ENCODE measurements around the gene ZNF595. TPM values are rescaled to one million over a fixed set of nuclear protein-coding genes. Genes with fewer than 3 reads are reported as not detected.
A peak's percentile ranks its signal among the peaks of the same experiment; 100 is the strongest.

ZNF595 gene
- total RNA-seq, 1 donor from 2014 or later, result 9.5 TPM

- Mint-ChIP-seq H3K36me3 (ENCODE audit: low read depth) (peaks cover 33% of the 10 kb centered on the region), H3K4me3 (peak within 1 kb of the TSS; percentile 100), H3K4me1 (peaks cover 20% of the 10 kb centered on the region), H3K27ac (ENCODE audit: unreplicated experiment) (peak within 1 kb of the TSS; percentile 100), H3K9me3 (peaks cover 15% of the 10 kb centered on the region), H3K27me3 (ENCODE audit: low read depth) (peaks cover 11% of the 10 kb centered on the region)
- DNase-seq (ENCODE audit: low read depth, low spot score), result peak; percentile 90
- no peak for TF ChIP-seq CTCF (conservative IDR thresholded peaks at IDR 0.05)
These were observed 71.4 kb downstream of the ZNF595 start, which contains the start of gene ZNF718 for GRCh38 chr4:124275-125081. ZNF718 (plus strand) TSS chr4:124501; CDS start chr4:124671, 170 bp downstream.

- H3K9me3 Mint-ChIP-seq, result peaks cover 15% of the 10 kb centered on the region
- peaks cover 33% of the 10 kb centered on the region for H3K36me3 Mint-ChIP-seq (ENCODE audit: low read depth)
- peak overlapping the region; percentile 100 for H3K4me3 Mint-ChIP-seq
- DNase-seq (ENCODE audit: low read depth, low spot score), result no peak
- H3K4me1 Mint-ChIP-seq, result peaks cover 20% of the 10 kb centered on the region
- peak overlapping the region; percentile 100 for H3K27ac Mint-ChIP-seq (ENCODE audit: unreplicated experiment)
- no peak for TF ChIP-seq CTCF (conservative IDR thresholded peaks at IDR 0.05)
- H3K27me3 Mint-ChIP-seq (ENCODE audit: low read depth), result peaks cover 11% of the 10 kb centered on the region
These were observed 72.1 kb downstream of the ZNF595 start for GRCh38 chr4:125091-125771.

- peaks cover 20% of the 10 kb centered on the region for H3K4me1 Mint-ChIP-seq
- DNase-seq (ENCODE audit: low read depth, low spot score), result no peak
- peaks cover 11% of the 10 kb centered on the region for H3K27me3 Mint-ChIP-seq (ENCODE audit: low read depth)
- peak overlapping the region; percentile 100 for H3K27ac Mint-ChIP-seq (ENCODE audit: unreplicated experiment)
- peaks cover 15% of the 10 kb centered on the region for H3K9me3 Mint-ChIP-seq
- no peak for TF ChIP-seq CTCF (conservative IDR thresholded peaks at IDR 0.05)
- peaks cover 33% of the 10 kb centered on the region for H3K36me3 Mint-ChIP-seq (ENCODE audit: low read depth)
- H3K4me3 Mint-ChIP-seq, result peak overlapping the region; percentile 100
These were observed 72.7 kb downstream of the ZNF595 start for GRCh38 chr4:125833-126232.

GRCh38 chr4:132483-132882, 79.4 kb downstream of the ZNF595 start:
- Mint-ChIP-seq H3K27me3 (ENCODE audit: low read depth) (peaks cover 3% of the 10 kb centered on the region), H3K36me3 (ENCODE audit: low read depth) (peaks cover 36% of the 10 kb centered on the region)
- DNase-seq (ENCODE audit: low read depth, low spot score), result no peak

More at GRCh38 chr4:132483-132882, 79.4 kb downstream of the ZNF595 start:
- TF ChIP-seq CTCF (conservative IDR thresholded peaks at IDR 0.05), result no peak
- H3K4me1 Mint-ChIP-seq, result no peaks in the 10 kb centered on the region
- H3K9me3 Mint-ChIP-seq, result peaks cover 14% of the 10 kb centered on the region
- H3K4me3 Mint-ChIP-seq, result no peak overlapping the region
- H3K27ac Mint-ChIP-seq (ENCODE audit: unreplicated experiment), result no peak overlapping the region

Other genes starting within 250 kb of the ZNF595 start
- gene ZNF718, start 71.2 kb downstream of the ZNF595 start, total RNA-seq, result 14.4 and 15.9 TPM in 2 replicates

Data from neural crest cell (in vitro differentiated cells).